CD4-positive, alpha-beta T cell treated with Interleukin-1 beta for 1 hour (primary cell): ENCODE data around the gene FBN3.

Experiments used
- DNase-seq, 2 donors: peaks; one replicate each; pipeline ENCODE4 v3.0.0-alpha.2; 2020 to 2022

The FBN3 gene

DNA sequence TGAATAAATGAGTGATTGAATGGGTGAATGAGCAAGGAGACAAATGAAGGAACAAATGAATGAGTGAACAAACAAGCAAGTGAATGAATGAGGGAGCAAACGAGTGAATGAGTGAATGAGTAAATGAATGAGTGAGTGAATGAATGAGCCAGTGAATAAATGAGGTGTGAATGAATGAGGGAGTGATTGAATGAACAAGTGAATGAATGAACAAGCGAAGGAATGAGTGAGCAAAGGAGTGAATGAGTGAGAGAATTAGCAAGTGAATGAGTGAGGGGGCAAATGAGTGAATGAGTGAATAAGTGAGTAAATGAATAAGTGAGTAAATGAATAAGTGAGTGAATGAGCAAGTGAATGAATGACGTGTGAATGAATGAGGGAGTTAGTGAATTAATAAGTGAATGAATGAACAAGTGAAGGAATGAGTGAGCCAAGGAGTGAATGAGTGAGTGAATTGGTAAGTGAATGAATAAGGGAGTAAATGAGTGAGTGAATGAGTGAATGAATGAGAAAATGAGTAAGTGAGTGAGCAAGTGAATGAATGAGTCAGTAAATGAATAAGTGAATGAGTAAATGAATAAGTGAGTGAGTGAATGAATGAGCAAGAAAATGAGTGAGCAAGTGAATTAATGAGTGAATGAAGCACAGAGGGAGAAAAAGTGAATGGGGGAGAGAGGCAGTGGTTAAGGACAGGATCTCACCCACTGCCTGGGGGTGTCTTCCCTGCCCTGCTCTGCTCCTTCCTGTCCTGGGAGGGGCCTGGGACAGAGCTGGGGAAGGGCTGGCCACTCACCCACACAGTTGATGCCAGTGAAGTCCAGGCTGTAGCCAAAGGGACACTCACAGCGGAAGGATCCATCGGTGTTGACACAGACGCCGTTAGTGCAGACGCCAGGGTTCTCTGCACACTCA lies 60.4 kb downstream of the FBN3 start:
- no peak for DNase-seq

DNA sequence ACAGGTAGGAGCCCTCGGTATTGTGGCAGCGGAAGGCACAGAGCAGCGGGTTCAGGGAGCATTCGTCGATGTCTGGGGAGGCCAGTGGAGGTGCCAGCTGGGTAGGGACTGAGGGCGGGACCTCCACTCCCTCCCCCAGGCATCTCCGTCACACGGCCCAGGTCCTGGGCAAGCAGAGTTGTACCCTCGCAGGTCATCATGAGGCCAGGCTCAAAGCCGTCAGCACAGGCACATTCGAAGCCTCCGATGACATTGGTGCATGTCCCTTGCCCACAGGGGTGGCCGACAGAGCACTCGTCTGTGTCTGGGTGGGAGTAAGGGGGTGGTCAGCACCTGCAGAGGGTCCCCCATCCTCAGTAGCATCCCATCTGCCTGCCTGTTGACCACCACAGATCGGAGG lies 61.5 kb downstream of the FBN3 start:
- no peak for DNase-seq

DNA sequence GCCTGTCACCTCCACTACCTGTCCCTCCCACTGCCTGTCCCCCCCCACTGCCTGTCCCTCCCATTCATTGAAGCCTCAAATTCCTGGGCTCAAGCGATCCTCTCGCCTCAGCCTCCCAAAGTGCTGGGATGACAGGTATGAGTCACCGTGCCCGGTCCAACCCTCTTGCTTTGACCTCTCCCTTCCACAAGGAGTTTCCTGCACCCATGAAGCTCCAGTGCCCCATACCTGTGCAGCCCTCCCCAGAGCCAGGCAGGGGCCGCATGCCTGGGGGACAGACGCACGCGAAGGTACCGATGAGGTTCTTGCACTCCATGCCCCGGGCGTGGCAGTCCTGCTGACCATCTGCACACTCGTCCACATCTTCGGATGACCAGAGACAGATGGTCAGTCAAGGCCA lies 62.5 kb downstream of the FBN3 start:
- DNase-seq: no peak

DNA sequence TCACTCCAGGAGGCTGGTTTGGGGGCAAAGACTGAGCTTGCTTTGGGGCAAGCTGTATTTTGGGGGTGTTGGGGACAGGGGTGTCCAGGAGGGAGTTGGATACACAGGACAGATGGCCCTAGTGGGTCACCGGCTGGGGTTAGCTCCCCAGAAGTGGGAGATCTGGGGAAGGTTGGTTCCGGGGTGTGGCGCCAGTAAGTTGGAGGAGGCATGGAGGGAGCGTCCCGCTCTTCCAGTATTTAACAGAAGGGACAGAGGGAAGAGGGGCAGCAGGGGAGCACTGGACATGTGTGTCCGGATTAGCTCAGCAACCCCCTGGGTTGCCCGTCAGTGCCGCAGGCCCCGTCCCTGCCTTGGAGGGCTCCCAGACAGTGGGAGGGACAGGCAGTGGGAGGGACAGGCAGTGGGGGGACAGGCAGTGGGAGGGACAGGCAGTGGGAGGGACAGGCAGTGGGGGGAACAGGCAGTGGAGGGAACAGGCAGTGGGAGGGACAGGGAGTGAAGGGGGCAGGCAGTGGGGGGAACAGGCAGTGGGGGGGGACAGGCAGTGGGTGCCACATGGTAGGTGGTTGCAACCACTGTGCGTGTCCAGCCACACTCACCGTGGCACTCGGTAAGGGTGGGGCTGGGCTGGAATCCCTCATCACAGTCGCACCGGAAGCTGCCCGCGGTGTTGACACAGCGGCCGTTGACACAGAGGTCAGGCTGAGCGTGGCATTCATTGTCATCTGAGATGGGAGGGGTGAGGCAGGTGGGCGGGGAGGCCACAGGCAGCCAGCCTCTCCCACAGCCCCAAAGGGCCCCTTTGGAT lies 63.6 kb downstream of the FBN3 start:
- DNase-seq: peak in 1 of 2 donors; percentile 4

DNA sequence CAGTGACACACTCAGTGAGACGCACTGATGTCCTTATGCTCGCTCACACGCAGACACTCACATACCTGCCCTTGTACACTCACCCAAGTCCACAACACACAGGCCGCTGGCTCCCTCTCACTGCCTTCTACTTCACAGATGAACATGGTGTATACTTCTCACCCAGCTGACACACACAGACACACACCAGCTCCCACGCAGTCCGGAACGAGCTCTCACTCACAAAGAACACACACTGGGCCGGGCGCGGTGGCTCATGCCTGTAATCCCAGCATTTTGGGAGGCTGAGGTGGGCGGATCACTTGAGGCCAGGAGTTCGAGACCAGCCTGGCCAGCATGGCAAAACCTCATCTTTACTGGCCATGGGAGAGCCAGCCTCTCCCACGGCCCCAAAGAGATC lies 65.2 kb downstream of the FBN3 start:
- no peak for DNase-seq

DNA sequence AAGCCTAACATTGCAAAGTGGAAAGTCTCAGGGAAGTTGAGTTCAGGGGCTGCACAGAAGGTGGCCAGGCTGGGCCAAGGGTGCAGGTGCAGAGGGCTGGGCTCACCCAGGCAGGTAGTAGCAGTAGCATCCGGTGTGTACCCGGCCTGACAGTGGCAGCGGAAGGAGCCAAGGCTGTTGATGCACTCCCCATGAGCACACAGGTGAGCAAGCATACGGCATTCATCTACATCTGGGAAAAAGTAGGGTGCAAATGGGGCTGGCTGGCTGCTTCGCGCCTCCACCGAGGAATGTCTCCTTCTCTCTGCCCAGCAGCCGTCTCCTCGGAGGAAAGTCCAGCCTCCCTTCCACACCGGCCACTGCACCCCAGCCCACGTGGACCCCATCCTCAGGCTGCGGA lies 66.3 kb downstream of the FBN3 start:
- DNase-seq: no peak

DNA sequence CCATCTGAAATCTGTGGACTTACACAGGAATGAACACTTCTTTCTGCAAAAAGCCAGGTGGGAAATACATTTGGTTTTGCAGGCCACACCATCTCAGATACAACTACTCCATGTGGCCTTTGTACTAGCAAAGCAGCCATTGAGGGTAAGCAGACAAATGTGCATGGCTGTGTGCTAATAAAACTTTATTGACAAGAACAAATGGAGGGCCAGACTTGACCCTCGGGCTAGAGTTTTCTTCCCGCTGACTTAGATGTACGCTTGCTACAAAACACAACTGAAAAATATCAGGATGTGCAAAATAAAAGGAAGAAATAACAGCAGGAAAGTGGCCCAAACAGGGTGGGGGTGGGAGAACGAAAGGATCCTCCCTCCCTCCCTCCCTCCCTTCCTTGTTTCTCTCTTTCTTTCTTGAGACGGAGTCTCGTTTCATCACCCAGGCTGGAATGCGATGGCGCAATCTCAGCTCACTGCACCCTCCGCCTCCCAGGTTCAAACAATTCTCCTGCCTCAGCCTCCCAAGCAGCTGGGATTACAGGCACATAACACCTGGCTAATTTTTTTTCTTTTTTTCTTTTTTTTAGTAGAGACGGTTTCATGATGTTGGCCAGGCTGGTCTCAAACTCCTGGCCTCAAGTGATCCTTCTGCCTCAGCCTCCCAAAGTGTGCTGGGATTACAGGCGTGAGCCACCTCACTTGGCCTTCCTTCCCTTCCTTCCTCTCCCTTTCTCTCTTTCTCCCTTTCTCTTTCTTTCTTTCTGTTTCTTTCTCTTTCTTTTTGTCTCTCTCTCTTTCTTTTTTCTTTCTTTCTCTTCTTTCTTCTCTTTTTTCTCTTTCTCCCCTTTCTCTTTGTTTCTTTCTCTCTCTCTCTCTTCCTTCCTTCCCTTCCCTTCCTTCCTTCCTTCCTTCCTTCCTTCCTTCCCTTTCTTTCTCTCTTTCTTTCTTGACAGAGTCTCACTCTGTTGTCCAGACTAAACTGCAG lies 67.5 kb downstream of the FBN3 start:
- no peak for DNase-seq

DNA sequence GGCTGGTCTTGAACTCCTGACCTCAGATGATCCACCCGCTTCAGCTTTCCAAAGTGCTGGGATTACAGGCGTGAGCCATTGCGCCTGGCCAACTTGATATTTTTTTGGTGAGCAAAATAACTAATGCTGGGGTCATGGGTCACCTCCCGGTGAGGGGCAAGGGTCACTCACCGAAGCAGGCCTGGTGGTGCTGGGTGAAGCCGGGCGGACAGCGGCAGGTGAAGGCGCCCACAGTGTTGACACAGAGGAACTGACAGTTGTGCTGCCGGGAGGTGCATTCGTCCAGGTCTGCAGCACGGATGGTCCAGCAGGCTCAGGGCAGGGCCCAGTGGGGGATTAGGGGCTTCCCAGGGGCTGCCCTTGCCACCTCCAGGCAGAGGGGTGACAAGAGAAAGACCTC lies 68.6 kb downstream of the FBN3 start:
- no peak for DNase-seq

DNA sequence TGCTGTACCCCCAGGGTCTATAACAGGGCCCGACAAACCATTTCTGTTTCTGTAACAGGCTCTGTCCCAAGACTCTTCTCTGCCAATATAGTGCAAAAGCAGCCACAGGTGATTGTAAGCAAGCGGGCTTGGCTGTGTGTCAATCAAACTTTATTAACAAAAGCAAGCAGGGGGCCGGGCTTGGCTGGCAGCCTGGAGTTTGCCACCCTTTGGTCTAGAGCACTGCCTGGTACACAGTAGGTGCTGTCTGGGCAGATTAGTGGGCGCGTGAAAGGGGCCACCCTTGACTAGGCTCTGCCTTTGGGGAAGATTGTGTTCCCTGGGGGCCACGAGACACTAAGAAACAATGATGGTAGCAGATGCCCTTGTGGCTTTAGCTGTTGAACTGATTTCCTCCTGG lies 69.4 kb downstream of the FBN3 start:
- DNase-seq: no peak

DNA sequence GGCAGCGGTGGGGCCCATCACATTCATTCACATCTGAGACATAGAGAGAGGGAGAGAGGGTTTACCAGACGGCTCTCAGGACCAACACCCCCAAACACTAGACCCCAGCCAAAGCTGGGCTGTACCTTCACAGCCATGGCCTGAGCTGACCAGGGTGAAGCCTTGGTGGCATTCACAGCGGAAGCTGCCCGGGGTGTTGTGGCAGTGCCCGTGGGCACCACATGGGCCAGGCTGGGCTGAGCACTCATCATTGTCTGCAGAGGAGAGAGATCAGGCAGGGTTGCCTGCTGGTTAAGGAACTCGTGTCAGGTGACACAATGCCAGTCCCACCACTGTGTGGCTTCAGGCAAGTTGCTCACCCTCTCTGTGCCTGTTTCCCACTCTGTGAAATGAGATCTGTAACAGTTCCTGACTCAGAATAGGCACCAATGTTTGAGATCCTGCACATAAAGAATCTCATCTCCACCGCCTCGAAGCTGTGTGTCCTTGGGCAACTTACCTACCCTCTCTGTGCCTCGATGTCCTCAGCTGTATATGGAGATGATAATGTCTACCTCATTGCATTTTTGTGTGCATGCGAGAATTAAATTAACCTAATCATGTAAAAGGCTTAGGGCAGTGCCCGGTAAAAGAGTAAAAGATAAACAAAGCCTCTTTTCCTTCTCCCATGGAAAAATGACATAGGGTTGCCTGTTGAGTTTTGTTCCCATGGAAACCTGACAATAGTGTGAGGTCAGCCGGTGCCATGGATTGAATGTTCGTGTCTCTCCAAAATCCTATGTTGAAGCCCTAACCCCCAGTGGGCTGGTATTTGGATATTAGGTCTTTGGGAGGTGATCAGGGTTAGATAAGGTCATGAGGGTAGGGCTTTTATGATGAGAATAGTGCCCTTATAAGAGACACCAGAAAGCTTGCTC lies 74.0 kb downstream of the FBN3 start:
- DNase-seq: no peak

DNA sequence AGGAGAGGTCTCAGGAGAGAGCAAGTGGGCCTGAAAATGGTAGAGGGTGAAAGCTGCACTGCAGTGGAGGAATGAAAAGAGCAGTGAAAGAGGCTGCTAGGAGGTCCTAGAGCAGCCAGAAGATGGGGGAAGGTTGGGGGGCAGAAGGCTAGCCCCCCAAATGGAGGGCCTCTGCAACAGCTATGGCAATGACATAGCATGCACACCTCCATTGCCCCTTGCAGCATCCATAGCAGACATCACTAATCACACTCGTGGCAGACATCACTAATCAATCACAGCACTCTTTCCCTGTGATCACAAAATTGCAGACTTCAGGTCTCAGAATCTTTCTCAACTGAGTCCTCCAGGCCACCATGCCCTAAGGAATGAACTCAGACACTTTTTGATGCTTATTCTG lies 74.9 kb downstream of the FBN3 start:
- DNase-seq: no peak

DNA sequence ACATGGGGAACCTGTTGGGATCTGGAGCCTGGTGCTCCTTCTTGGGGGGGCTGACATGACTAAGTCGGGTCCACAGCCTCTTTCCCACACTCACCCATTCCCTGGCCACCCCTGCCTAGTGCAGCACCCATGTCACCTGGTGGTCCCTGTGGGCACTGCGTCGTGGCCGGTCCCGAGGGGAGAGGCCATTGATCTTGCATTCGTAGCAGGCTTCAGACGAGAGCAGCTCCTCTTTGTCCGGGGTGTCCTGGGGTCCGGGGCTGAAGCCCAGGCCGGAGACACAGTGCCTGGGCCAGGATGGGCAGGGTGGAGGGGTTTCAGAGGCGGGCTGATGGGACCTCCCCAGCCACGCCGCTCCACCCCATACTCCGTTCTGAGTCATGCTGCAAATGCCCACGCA lies 77.5 kb downstream of the FBN3 start:
- DNase-seq: no peak

DNA sequence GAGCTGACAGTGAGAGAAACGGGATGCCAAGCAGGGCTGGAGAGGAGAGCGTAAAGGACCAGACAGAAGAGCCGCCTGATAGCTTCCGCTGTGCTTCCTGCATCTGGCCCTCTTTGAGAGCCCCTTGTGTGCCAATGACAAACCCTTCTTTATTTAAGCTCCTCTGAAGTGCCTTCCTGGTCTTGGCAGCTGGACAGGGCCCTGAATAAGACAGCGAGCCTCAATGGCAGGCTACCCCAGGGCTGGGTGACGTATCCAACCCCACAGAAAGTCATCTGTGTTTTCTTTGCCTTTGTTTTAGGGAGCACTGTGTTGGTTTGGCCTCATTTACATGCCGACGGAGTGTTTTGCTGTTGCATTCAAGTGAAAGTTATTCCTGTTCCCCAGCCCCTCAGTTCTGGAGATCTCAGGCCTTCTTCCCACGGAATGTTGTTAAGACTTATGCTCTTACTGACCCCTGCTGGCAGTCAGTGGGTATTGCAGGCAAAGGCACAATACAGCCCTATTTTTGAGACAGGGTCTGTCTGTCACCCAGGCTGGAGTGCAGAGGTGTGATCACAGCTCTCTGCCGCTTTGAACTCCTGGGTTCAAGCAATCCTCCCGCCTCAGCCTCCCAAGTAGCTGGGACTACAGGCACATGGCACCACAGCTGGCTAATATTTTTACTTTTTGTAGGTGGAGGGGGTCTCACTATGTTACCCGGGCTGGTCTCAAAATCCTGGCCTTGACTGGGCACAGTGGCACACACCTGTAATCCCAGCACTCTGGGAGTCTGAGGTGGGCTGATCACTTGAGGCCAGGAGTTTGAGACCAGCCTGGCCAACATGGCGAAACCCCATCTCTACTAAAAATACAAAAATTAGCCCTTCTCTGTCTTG lies 80.1 kb downstream of the FBN3 start:
- no peak for DNase-seq

DNA sequence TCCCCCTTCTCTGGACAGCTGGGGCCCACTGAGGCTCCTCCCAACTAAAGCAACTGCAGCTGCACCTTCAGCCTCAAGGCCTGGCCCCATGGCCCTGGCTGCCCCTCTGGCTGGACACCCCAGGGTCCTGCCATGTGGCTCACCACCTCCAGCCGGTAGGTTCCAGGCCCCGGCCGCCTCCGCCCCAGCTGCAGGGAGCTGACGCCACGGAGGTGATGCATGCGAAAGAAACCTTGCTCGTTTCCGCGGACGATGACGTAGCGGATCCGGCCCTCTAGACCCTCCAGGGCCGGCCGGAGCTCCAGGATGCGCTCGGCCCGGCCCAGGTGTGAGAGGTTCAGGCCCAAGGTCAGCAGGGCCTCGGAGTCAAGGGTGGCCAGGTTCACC lies 83.5 kb downstream of the FBN3 start:
- no peak for DNase-seq

DNA sequence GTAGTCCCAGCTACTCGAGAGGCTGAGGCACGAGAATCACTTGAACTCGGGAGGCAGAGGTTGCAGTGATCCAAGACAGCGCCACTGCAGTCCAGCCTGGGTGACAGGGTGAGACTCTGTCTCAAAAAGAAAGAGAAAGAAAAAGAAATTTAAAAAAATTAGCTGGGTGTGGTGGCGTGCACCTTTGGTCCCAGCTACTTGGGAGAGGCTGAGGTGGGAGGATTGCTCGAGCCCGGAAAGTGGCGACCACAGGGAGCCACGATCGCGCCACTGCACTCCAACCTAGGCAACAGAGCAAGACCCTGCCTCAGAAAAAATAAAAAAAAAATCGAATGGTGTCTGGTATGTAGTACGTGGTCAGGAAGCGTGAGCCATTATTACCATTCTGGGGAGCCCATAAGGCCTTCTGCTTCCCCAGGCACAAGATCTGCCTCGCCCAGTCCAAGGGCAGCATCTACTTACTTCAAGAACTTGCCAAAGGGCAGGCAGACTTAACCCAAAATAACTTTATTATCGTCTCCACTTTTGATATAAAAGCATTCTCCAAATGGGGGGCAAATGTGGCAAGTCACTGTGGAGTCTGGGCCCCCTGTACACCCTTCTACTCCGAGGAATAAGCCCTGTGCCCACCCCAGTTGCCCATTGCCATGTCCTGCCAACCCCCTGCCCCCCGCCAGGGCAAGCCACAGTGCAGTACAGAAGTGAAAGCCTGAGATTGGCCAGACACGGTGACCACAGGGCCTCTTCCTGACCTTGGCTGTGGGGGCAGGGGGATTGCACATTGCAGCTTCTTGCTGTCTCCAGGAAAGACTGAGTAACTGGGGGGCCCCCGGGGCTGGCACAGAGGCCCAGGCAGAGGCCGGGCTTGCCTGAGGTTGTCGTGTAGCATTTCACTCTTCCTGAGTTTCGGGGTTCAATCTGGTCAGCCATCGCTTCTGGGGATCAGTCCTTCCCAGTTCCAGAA lies 84.2 kb downstream of the FBN3 start:
- DNase-seq: no peak

DNA sequence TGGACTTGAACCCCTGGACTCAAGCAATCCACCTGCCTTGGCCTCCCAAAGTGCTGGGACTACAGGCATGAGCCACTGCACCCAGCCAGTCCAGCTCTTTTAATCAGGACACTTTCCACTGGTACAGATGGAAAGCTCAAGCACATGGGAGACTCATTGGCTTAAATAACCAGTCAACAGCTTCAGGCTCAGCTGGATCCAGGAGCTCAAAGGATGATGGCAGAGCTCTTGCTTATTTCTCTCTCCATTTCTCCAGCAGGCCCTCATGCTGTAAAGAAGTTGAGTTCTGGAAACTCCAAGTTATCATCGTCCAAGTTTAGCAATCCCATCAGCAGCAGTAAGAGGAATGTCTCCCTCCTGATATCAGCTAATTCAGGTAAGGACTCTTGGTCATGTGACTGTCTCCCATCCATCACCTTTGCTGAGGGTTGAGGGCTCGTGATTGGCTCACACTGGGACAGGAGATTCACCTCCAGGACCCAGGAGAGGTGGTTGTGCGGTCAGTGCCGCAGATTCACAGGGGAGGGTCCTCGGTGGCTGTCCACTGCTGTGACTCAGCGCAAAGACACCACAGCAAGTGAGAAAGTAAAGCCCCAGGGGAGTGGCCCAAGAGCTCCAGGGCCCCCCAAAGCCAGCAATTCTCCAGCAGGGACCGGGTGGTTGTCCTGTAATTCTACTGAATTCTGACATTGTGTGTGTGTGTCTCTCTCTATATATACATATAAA lies 91.7 kb downstream of the FBN3 start:
- DNase-seq: no peak

DNA sequence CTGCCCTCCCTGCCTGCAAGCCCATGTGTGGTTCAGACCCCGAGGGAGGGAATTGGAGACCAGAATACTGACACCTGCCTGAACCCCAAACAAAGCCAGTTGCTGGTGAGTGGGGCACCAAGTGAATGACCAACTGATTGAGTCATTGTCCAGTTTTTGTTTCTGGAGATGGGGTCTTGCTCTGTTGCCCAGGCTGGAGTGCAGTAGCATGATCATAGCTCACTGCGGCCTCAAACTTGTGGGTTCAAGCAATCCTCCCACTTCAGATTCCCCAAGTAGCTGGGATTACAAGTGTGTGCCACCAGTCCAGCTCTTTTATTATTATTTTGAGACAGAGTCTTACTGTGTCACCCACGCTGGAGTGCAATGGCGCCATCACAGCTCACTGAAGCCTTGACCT lies 92.9 kb downstream of the FBN3 start:
- no peak for DNase-seq

DNA sequence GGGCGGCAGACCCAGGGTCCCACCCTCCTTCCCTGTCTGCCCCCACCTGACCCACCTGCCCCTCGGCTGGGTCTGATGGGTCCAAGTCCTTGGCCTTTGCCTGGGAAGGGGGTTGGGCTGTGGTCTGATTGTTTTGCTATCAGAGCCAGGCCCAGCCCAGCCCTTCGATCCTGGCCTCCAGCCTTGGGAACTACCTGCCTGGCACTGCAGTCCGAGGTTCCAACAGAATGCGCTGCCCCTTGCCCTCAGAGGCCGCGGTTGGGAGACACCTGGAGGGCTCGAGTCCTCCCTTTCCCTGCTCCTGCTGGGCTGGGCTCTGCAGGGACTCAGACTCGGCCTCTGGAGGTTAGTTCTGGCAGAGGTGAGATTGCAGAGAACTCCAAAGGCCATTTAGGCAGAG lies 95.2 kb downstream of the FBN3 start:
- no peak for DNase-seq

DNA sequence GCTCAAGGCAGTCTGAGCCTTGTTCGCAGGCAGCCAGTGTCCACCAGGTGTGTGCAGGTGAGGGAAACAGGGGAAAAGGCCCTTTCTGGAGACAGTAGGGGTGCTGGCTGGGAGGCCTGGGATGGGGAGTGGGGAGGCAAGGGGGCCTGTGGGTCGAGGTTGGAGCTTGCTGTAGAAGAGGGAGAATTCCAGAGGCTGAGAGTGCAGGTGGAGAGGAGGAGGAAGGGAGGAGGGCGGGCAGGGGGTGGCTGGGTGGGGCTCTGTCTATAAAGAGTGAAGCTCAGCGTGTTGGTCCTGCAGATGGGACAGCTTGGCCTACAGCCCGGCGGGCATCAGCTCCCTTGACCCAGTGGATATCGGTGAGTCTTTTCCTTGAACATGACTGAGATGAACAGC lies 96.9 kb downstream of the FBN3 start, which contains the start of gene CCL25:
TSS of gene CCL25 (plus strand) at position 297 of the 396 bp plus-strand sequence. CDS start 290 bp downstream, outside the sequence.
- DNase-seq: no peak
